Anterior cingulate cortex (tissue), 58 donors: ENCODE data around the gene PRDX5.

Source experiments
- DNase-seq, 58 donors: peaks; one replicate each; lab custom pipeline; 2025; lab: John Stamatoyannopoulos, UW

Gene PRDX5

GRCh38 chr11:64357904-64358535 is 40.1 kb downstream of the PRDX5 start:
- no peak for DNase-seq

DNA sequence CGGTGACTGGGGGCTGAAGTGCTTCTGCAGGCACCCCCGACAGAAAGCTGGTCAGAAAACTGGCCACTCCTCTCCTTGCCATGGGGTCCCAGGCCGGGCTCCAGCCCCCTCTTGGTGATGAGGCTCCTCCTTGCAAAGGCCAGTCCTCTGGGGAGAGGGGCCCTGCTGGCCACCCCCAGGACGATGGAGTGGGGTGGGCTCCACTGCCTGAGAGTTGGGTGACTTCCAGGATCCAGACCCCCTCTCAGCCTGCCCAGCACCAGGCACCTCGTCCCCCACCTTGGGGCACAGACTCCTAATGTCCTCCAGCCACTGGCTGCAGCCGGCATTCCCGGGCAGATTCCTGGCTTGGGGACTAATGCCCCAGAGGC is 40.6 kb downstream of the PRDX5 start:
- DNase-seq, result peak in 3 of 58 donors; percentile 54 to 60 (median 57)

GRCh38 chr11:64358907-64359711 is 41.2 kb downstream of the PRDX5 start, which contains the start of gene RPS6KA4:
Gene RPS6KA4 (plus strand): TSS chr11:64359162. CDS start chr11:64359236, 74 bp downstream.
- peak in 45 of 58 donors; percentile 12 to 68 (median 45) for DNase-seq

- peak in 30 of 58 donors; percentile 14 to 68 (median 39) for DNase-seq
These were observed 42.0 kb downstream of the PRDX5 start for GRCh38 chr11:64359712-64360445.

DNA sequence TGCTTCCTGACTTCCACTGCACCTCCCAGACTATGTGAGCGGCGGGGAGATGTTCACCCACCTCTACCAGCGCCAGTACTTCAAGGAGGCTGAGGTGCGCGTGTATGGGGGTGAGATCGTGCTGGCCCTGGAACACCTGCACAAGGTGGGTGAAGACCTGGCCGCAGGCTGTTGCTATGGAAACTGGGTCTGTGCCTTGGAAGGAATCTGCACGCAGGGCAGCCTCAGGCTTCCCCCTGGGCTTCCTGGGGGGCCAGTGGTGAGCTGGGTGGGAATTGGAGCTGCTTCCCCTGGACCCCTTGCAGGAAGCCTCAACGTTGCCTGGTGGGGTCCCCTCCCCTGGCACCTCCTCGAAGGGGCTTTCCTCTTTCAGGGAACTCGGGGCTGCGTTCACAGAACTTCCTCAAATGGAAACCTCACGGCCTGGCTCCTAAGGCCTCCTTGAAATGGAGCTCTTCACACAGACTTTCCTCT is 42.6 kb downstream of the PRDX5 start:
- DNase-seq, result no peak

DNA sequence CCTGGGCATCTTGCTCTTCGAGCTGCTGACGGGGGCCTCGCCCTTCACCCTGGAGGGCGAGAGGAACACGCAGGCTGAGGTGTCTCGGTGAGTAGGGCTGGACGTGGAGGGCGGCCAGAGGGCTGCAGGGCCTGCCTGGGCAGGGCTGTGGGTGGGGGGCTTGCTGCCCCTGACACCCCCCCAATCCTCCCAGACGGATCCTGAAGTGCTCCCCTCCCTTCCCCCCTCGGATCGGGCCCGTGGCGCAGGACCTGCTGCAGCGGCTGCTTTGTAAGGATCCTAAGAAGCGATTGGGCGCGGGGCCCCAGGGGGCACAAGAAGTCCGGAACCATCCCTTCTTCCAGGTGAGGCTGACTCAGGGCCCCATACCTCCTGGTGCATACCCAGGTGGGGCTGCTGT is 43.7 kb downstream of the PRDX5 start:
- DNase-seq, result no peak

GRCh38 chr11:64362339-64362738 is 44.4 kb downstream of the PRDX5 start:
- DNase-seq, result no peak

- no peak for DNase-seq
These were observed 46.5 kb downstream of the PRDX5 start for GRCh38 chr11:64364435-64364834.

DNA sequence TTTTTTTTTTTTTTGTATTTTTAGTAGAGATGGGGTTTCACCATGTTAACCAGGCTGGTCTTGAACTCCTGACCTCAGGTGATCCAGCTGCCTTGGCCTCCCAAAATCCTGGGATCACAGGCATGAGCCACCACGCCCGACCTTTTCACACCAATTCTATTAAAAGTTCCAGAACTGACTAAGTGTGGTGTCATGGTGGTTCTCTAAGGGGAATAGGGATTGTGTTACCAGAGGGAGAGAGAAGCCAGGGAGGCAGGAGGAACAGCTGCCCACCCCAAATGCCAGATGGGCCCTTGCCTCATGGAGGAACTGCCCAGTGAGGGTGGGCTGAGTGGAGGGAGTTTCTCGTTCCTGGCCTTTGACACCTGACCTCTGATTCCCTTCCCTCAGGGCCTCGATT is 47.0 kb downstream of the PRDX5 start:
- no peak for DNase-seq

GRCh38 chr11:64366751-64367150 is 48.8 kb downstream of the PRDX5 start:
- DNase-seq, result no peak

DNA sequence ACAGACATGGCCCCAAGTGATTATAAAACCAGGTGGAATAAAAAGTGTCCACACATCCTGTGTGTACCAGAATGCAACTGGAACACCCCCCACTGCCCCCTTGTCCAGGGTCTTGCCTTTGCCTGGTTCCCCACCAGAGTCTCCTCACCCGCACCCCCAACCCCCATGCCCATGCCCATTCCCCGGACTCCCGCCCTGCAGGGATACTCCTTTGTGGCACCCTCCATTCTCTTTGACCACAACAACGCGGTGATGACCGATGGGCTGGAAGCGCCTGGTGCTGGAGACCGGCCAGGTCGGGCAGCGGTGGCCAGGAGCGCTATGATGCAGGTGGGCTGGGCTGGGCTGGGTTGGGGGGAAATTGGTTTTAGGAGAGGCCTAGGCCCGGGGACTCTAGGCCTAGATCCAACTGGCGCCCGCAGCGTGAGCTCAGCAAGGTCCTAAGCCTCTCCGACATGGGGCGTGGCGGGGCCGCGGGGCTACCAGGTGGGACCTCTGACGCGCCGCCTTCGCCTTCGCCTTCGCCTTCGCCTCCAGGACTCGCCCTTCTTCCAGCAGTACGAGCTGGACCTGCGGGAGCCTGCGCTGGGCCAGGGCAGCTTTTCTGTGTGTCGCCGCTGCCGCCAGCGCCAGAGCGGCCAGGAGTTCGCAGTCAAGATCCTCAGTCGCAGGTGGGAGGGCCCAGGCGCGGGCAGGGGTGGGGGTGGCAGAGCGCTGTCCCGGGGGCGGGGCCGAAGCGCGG is 50.2 kb downstream of the PRDX5 start:
- DNase-seq, result no peak

DNA sequence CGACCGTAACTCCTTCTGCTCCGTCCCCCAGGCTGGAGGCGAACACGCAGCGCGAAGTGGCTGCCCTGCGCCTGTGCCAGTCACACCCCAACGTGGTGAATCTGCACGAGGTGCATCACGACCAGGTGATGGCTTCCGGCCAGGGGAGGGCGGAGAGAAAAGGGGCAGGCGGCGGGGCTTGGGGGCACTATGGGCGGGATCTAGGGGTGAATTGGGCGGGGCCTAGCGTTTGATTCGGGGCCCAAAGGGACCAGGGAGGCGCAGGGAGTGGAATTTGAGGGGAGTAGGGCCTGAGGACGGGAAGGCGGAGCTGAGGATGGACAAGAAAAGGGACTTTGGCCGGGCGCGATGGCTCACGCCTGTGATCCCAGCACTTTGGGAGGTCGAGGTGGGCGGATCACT is 50.8 kb downstream of the PRDX5 start:
- no peak for DNase-seq

DNA sequence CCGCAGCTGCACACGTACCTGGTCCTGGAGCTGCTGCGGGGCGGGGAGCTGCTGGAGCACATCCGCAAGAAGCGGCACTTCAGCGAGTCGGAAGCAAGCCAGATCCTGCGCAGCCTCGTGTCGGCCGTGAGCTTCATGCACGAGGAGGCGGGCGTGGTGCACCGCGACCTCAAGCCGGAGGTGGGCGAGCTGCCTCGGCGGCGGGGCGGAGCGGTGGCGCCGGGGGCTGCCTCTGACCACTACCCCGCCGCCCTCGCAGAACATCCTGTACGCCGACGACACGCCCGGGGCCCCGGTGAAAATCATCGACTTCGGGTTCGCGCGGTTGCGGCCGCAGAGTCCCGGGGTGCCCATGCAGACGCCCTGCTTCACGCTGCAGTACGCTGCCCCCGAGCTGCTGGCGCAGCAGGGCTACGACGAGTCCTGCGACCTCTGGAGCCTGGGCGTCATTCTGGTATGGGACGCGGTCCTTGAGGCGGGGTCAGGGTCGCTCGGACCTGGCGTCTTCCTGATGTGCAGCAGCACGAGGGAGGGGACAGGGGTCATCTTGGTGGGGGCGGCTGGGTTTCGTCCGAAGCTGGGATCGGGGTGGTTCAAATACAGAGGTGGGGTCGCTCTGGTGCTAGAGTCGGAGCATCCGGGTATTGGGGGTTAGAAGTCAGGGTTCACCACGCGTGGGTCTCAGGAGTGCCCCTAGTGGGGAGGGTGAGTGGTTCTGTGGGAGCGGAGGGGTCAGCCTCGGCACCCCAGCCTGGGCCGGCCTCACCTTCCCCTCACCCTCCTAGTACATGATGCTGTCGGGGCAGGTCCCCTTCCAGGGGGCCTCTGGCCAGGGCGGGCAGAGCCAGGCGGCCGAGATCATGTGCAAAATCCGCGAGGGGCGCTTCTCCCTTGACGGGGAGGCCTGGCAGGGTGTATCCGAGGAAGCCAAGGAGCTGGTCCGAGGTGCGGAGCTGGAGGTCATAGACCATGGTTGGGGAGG is 51.8 kb downstream of the PRDX5 start:
- no peak for DNase-seq

DNA sequence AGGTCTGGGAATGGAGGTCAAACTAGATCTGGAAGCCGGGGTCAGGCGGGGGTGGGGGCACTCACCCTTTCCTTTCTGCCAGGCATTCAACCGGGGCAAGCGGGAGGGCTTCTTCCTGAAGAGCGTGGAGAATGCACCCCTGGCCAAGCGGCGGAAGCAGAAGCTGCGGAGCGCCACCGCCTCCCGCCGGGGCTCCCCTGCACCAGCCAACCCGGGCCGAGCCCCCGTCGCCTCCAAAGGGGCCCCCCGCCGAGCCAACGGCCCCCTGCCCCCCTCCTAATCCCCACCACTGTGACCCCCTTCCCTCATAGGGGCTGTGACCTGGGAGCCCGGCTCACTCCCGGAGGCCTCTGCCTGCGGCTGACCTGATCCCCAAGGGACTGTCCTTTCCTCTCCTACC is 53.3 kb downstream of the PRDX5 start:
- no peak for DNase-seq
